Measurements from ENCODE around the gene OR51A2. TPM values are rescaled to one million over a fixed set of nuclear protein-coding genes. Genes with fewer than 3 reads are reported as not detected.

Gene OR51A2
- total and polyA plus RNA-seq, 2 of the 8 experiments (the other 6 are each of a cell fraction or from before 2014, with no cell fraction given), result not detected

DNA sequence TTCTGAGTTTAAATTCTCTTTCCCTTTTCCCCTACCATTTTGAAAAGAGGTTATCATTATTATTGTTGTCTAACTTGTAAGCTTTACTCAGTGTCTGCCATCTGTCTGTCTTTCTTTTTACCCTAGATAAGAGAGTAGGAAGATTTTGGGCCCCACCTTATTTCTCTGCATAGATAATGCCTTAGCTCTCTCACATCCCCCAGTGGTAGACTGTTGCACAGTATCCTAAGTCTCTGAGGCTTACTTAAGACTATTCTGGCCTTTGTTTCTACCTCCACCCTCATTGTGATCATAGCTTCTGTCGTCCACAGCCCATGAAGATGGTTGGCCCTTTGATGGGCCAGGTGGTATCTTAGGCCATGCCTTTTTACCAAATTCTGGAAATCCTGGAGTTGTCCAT is 35.5 kb upstream of the OR51A2 start:
- Histone ChIP-seq H3K79me1 (ENCODE audit: low read depth, low read length) (no peaks in the 10 kb centered on the region), H2AFZ (ENCODE audit: low read length) (no peak overlapping the region), H2BK5ac (ENCODE audit: low read depth, low read length) (no peak overlapping the region), H3K4me1 (replicated peaks in 1 of 4; ENCODE audit: control insufficient read depth in 3 of 4, insufficient read depth in 4 of 4, low read length in 3 of 4) (no peaks in the 10 kb centered on the region; a peak in 1 of 7 replicates), H3K9ac (replicated peaks in 1 of 4; ENCODE audit: extremely low read depth in 1 of 4, low read depth in 3 of 4, low read length in 3 of 4) (no peak overlapping the region), H3K23me2 (ENCODE audit: low read depth, low read length) (no peaks in the 10 kb centered on the region), H3K18ac (ENCODE audit: extremely low read depth, low read length) (no peak overlapping the region), H3K4me2 (ENCODE audit: insufficient read depth in 1 of 2, low read depth in 2 of 2, low read length in 2 of 2) (no peak overlapping the region), H3K27ac (ENCODE audit: low read depth, low read length) (no peak overlapping the region), H2AK5ac (ENCODE audit: low read depth, low read length) (no peak overlapping the region), H3K27me3 (replicated peaks in 1 of 4; ENCODE audit: control insufficient read depth in 3 of 4, extremely low read depth in 1 of 4, insufficient read depth in 3 of 4, low read length in 3 of 4) (peaks cover 0 to 1% (median 0%) of the 10 kb centered on the region in 4 experiments; a peak in 1 of 7 replicates), H3K23ac (ENCODE audit: insufficient read length) (no peak overlapping the region), H4K91ac (replicated peaks; ENCODE audit: insufficient read length, low read length) (no peak overlapping the region), H2BK15ac (ENCODE audit: low read length) (no peak overlapping the region), H4K8ac (ENCODE audit: extremely low read depth, insufficient read depth, low read length) (no peak overlapping the region), H4K20me1 (replicated peaks in 1 of 2; ENCODE audit: control insufficient read depth in 1 of 2, insufficient read depth in 2 of 2, low read length in 2 of 2) (no peaks in the 10 kb centered on the region), H3K4ac (replicated peaks; ENCODE audit: insufficient read length, low read depth, low read length) (no peak overlapping the region), H3K14ac (ENCODE audit: insufficient read length) (no peak overlapping the region), H3K9me3 (ENCODE audit: insufficient read depth in 2 of 2, low read depth in 1 of 2, low read length in 1 of 2) (no peaks in the 10 kb centered on the region; a peak in 1 of 4 replicates), H3K56ac (replicated peaks; ENCODE audit: insufficient read length, low read depth, low read length) (no peak overlapping the region), H2BK20ac (ENCODE audit: low read length) (no peak overlapping the region), H3K4me3 (ENCODE audit: extremely low read depth in 1 of 4, insufficient read depth in 2 of 4, low read depth in 3 of 4, low read length in 4 of 4) (no peak overlapping the region), H4K5ac (ENCODE audit: insufficient read length, low read depth, low read length) (no peak overlapping the region), H2BK12ac (ENCODE audit: low read depth, low read length) (no peak overlapping the region), H2BK120ac (replicated peaks; ENCODE audit: low read depth, low read length) (no peak overlapping the region), H3K36me3 (ENCODE audit: control insufficient read depth in 2 of 4, insufficient read depth in 4 of 4, low read length in 3 of 4) (no peaks in the 10 kb centered on the region), H3K79me2 (ENCODE audit: control insufficient read depth in 1 of 2, insufficient read depth in 2 of 2, low read length in 2 of 2) (no peaks in the 10 kb centered on the region)
- CTCF ChIA-PET (ENCODE audit: partially characterized antibody), result interaction anchor here (1.0 to 2.3 kb wide), 9 partner anchors 9 to 364 kb away, joined by 3 to 13 read pairs (median 5); partner anchors contain the start of gene OR51D1
- 92% methylated on average over 1 of the region's 1 CpG; no CpG with 5 or more reads in 1 of the 2 experiments for WGBS, 2 experiments (ENCODE audit: extremely low coverage in 1 of 2, insufficient coverage in 1 of 2, insufficient read length in 1 of 2, insufficient replicate concordance in 2 of 2, low coverage in 1 of 2, low lambda C conversion rate in 2 of 2, missing lambda C conversion rate in 1 of 2)
- DNase-seq (ENCODE audit: low read depth in 1 of 2, low spot score in 2 of 2) (no peak), FAIRE-seq (no peak)
- POLR2A ChIA-PET (ENCODE audit: partially characterized antibody), result no interaction called here
- peak; percentile 39 to 52 for TF ChIP-seq RAD21 (IDR thresholded peaks at IDR 0.05 in 1 of 2, conservative IDR thresholded peaks at IDR 0.05 in 1 of 2; ENCODE audit: low read depth in 2 of 2, low read length in 2 of 2)
- TF ChIP-seq E2F6 (IDR thresholded peaks at IDR 0.05), result no peak
- TF ChIP-seq CBX8 (IDR thresholded peaks at IDR 0.05; ENCODE audit: borderline replicate concordance, low read depth, low read length), result no peak
- TF ChIP-seq, protein P1, sequence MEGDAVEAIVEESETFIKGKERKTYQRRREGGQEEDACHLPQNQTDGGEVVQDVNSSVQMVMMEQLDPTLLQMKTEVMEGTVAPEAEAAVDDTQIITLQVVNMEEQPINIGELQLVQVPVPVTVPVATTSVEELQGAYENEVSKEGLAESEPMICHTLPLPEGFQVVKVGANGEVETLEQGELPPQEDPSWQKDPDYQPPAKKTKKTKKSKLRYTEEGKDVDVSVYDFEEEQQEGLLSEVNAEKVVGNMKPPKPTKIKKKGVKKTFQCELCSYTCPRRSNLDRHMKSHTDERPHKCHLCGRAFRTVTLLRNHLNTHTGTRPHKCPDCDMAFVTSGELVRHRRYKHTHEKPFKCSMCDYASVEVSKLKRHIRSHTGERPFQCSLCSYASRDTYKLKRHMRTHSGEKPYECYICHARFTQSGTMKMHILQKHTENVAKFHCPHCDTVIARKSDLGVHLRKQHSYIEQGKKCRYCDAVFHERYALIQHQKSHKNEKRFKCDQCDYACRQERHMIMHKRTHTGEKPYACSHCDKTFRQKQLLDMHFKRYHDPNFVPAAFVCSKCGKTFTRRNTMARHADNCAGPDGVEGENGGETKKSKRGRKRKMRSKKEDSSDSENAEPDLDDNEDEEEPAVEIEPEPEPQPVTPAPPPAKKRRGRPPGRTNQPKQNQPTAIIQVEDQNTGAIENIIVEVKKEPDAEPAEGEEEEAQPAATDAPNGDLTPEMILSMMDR (IDR thresholded peaks at IDR 0.05; ENCODE audit: control extremely low read depth in 1 of 3, insufficient read depth in 1 of 3, low read depth in 1 of 3, low read length in 3 of 3), result peak in 2 of 3 experiments; percentile 16 to 28; a peak in 1 of 4 replicates
- TF ChIP-seq GTF2F1 (IDR thresholded peaks at IDR 0.05; ENCODE audit: borderline replicate concordance, low read depth, low read length), result no peak
- TF ChIP-seq EGR1 (IDR thresholded peaks at IDR 0.05; ENCODE audit: borderline replicate concordance, low read depth, low read length), result no peak
